ENCODE data around the gene MAP3K2. TPM values are rescaled to one million over a fixed set of nuclear protein-coding genes. Genes with fewer than 3 reads are reported as not detected.

The MAP3K2 gene
- total RNA-seq, 3 donors from 2014 or later (not counting 1 experiment from before 2014, with no cell fraction given), result 99.4 to 109 (median 106) TPM

GRCh38 chr2:127404466-127405254 is 16.9 kb upstream of the MAP3K2 start:
- H3K36me3 Mint-ChIP-seq, result no peaks in the 10 kb centered on the region
- 95% methylated on average over 7 of the region's 7 CpGs for WGBS (ENCODE audit: insufficient coverage)
- Histone ChIP-seq H3K36me3 (ENCODE audit: control insufficient read depth, insufficient read depth, low read length) (no peaks in the 10 kb centered on the region), H3K27me3 (ENCODE audit: control insufficient read depth, insufficient read depth, low read length) (no peaks in the 10 kb centered on the region), H3K4me3 (ENCODE audit: low read length) (no peak overlapping the region), H3K9me3 (ENCODE audit: control insufficient read depth, insufficient read depth, low read length) (no peaks in the 10 kb centered on the region), H3K4me1 (ENCODE audit: control insufficient read depth, insufficient read depth, low read length) (peaks cover 10% of the 10 kb centered on the region), H3K27ac (ENCODE audit: low read length) (no peak overlapping the region)
- TF ChIP-seq CTCF (IDR thresholded peaks at IDR 0.05), result no peak
- no peak for DNase-seq
- H3K9me3 Mint-ChIP-seq, result no peaks in the 10 kb centered on the region
- no peak overlapping the region for H3K4me3 Mint-ChIP-seq
- no peak for ATAC-seq
- H3K4me1 Mint-ChIP-seq, result peaks cover 0 to 9% of the 10 kb centered on the region in 2 donors
- intact Hi-C loops (cut with micrococcal nuclease), result loop anchor here (1.0 to 10.0 kb wide), 2 partner anchors 16 to 320 kb away; no protein-coding TSS in a partner anchor
- H3K27me3 Mint-ChIP-seq (ENCODE audit: low read depth in 2 of 2), result peaks cover 0 to 6% of the 10 kb centered on the region in 2 donors
- peak overlapping the region in 1 of 2 donors; percentile 71 for H3K27ac Mint-ChIP-seq

- 91% methylated on average over 3 of the region's 3 CpGs for WGBS (ENCODE audit: insufficient coverage)
- Histone ChIP-seq H3K4me3 (ENCODE audit: low read length) (no peak overlapping the region), H3K27ac (ENCODE audit: low read length) (no peak overlapping the region), H3K4me1 (ENCODE audit: control insufficient read depth, insufficient read depth, low read length) (peaks cover 7% of the 10 kb centered on the region), H3K36me3 (ENCODE audit: control insufficient read depth, insufficient read depth, low read length) (no peaks in the 10 kb centered on the region), H3K27me3 (ENCODE audit: control insufficient read depth, insufficient read depth, low read length) (no peaks in the 10 kb centered on the region), H3K9me3 (ENCODE audit: control insufficient read depth, insufficient read depth, low read length) (no peaks in the 10 kb centered on the region)
- peaks cover 0 to 6% of the 10 kb centered on the region in 2 donors for H3K27me3 Mint-ChIP-seq (ENCODE audit: low read depth in 2 of 2)
- TF ChIP-seq CTCF (IDR thresholded peaks at IDR 0.05), result no peak
- H3K4me1 Mint-ChIP-seq, result peaks cover 0 to 4% of the 10 kb centered on the region in 2 donors
- no peak for DNase-seq
- intact Hi-C loops (cut with micrococcal nuclease), result loop anchor here (10.0 kb wide), 1 partner anchor 319 kb away; no protein-coding TSS in a partner anchor
- no peak for ATAC-seq
- H3K36me3 Mint-ChIP-seq, result no peaks in the 10 kb centered on the region
- no peaks in the 10 kb centered on the region for H3K9me3 Mint-ChIP-seq
- H3K4me3 Mint-ChIP-seq, result no peak overlapping the region
- H3K27ac Mint-ChIP-seq, result peak overlapping the region in 1 of 2 donors; percentile 71
Observed at GRCh38 chr2:127403460-127403859, 15.7 kb upstream of the MAP3K2 start.

DNA sequence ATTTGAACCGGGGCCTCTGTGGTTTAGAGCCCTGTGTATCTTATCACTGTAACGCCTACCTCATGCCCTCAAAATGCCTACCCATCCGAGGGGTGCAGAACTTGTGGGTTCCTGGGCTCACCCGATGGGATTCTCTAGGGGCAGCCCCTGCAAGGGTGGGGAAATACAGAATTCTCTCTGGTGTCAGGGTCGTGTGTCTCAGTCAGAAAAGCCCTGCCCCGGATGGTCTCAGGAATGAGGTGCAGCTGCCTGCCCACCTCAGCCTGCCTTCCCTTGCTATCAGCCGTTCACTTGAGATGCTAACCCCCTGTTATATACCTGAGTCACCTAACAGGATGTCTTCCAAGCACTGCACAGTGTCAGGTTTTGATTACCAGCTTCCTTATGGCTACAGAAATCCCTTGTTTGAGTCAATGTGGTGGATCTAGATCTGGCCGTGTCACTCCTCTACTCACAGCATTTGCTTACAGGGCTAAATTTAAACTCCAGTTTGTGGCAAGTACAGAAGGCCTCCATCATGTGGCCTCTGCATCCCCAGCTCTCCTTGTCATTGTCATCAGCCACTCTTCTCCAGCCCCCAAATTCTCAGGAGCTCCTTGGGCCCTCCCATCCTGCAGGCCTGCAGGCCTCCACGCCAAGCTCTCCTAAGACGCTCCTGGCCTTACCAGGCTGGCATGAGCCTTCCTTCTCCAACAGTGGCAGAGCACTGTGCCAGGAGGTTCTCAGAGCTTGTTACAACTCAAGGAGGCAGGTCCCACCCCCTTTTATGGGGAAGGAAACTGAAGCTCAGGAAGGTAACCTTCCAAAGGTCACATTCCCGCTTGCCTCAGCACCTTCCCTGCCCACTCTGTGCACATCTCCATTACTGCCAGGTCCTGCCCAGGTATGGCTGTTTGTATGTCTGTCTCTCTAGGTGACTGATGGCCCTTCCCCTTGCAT is 14.3 kb upstream of the MAP3K2 start:
- DNase-seq (no peak), ATAC-seq (no peak)
- H3K9me3 ChIP-seq (ENCODE audit: control insufficient read depth, insufficient read depth, low read length), result no peaks in the 10 kb centered on the region
- peaks cover 0 to 6% of the 10 kb centered on the region in 2 donors for H3K27me3 Mint-ChIP-seq (ENCODE audit: low read depth in 2 of 2)
- no peaks in the 10 kb centered on the region for H3K9me3 Mint-ChIP-seq
- TF ChIP-seq CTCF (IDR thresholded peaks at IDR 0.05), result no peak
- H3K27ac ChIP-seq (ENCODE audit: low read length), result no peak overlapping the region
- no peaks in the 10 kb centered on the region for H3K4me1 ChIP-seq (ENCODE audit: control insufficient read depth, insufficient read depth, low read length)
- H3K4me1 Mint-ChIP-seq, result no peaks in the 10 kb centered on the region
- no peaks in the 10 kb centered on the region for H3K36me3 Mint-ChIP-seq
- peak overlapping the region in 1 of 2 donors; percentile 19 for H3K27ac Mint-ChIP-seq
- H3K4me3 ChIP-seq (ENCODE audit: low read length), result no peak overlapping the region
- WGBS (ENCODE audit: insufficient coverage), result 76% methylated on average over 11 of the region's 11 CpGs
- intact Hi-C loops (cut with micrococcal nuclease), result loop anchor here (10.0 kb wide), 1 partner anchor 317 kb away; no protein-coding TSS in a partner anchor
- H3K4me3 Mint-ChIP-seq, result no peak overlapping the region
- H3K27me3 ChIP-seq (ENCODE audit: control insufficient read depth, insufficient read depth, low read length), result no peaks in the 10 kb centered on the region
- H3K36me3 ChIP-seq (ENCODE audit: control insufficient read depth, insufficient read depth, low read length), result no peaks in the 10 kb centered on the region

Measured in natural killer cell (primary cell).